GM12864 (cell line): ENCODE data around the gene NUP210.

ENCODE experiments used
- DNase-seq: peaks from one replicate; pipeline ENCODE4 v3.0.0-alpha.2; 2011; ENCODE audit warnings: low read depth
- H3K4me3 ChIP-seq: 2 replicates; pipeline ENCODE4 v1.5.1; 2011; ENCODE audit warnings: mild to moderate bottlenecking, low read depth, low read length, control low read depth
- TF ChIP-seq, protein P1 (sequence below): IDR thresholded peaks from 2 replicates; pipeline ENCODE4 v1.5.1; 2011; ENCODE audit warnings: low read depth, mild to moderate bottlenecking, moderate library complexity, low read length, control low read depth, inconsistent platforms; ENCODE audit errors: missing control alignments

Gene NUP210

DNA sequence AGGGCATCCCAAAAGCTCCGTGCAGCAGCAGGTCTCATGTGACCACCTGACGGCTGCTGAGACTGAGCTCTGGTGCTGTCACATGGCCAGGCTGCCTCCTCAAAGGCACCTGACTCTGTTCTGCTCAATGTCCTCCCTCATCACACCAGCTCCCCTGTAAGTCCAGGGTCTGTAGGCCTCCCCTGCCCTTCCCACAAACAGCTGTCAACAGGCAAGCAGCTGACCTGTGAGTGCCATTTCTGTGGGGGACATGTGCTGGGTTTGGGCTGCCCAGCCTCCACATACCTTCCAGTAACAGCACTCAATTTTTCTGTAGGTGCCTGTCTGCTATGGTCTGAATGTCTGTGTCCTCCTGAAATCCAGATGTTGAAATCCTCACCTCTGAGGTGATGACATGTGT, 11.2 kb downstream of the NUP210 start:
- TF ChIP-seq, protein P1, sequence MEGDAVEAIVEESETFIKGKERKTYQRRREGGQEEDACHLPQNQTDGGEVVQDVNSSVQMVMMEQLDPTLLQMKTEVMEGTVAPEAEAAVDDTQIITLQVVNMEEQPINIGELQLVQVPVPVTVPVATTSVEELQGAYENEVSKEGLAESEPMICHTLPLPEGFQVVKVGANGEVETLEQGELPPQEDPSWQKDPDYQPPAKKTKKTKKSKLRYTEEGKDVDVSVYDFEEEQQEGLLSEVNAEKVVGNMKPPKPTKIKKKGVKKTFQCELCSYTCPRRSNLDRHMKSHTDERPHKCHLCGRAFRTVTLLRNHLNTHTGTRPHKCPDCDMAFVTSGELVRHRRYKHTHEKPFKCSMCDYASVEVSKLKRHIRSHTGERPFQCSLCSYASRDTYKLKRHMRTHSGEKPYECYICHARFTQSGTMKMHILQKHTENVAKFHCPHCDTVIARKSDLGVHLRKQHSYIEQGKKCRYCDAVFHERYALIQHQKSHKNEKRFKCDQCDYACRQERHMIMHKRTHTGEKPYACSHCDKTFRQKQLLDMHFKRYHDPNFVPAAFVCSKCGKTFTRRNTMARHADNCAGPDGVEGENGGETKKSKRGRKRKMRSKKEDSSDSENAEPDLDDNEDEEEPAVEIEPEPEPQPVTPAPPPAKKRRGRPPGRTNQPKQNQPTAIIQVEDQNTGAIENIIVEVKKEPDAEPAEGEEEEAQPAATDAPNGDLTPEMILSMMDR, result no peak
- no peak for DNase-seq
- no peak overlapping the region for H3K4me3 ChIP-seq

GRCh38 chr3:13407926-13408325, 12.2 kb downstream of the NUP210 start:
- no peak for DNase-seq
- TF ChIP-seq, protein P1, result no peak
- no peak overlapping the region for H3K4me3 ChIP-seq

DNA sequence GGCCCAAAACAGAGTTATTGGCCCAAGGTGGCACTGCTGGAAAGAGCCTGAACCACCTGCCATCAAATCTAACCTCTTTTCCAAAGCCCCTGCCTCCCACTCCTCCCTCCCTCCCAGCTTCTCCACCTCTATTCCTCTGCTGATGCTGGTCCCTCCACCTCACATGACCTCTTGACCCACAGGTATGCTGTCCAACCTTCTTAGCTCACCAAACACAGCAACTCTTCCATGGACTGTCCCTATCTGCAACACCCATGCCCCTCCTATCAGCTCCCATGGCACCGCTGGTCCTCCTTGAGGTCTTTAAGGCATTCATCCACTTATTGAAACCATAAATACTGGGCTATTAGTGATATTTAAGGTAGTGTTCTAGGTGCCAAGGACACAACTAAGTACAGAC, 12.6 kb downstream of the NUP210 start:
- TF ChIP-seq, protein P1, result no peak
- H3K4me3 ChIP-seq, result no peak overlapping the region
- DNase-seq, result no peak

- DNase-seq, result no peak
- TF ChIP-seq, protein P1, result no peak
- H3K4me3 ChIP-seq, result no peak overlapping the region
Observed at GRCh38 chr3:13406190-13406589, 13.9 kb downstream of the NUP210 start.

- no peak for DNase-seq
- no peak overlapping the region for H3K4me3 ChIP-seq
- TF ChIP-seq, protein P1, result no peak
Observed at GRCh38 chr3:13405614-13406013, 14.5 kb downstream of the NUP210 start.

DNA sequence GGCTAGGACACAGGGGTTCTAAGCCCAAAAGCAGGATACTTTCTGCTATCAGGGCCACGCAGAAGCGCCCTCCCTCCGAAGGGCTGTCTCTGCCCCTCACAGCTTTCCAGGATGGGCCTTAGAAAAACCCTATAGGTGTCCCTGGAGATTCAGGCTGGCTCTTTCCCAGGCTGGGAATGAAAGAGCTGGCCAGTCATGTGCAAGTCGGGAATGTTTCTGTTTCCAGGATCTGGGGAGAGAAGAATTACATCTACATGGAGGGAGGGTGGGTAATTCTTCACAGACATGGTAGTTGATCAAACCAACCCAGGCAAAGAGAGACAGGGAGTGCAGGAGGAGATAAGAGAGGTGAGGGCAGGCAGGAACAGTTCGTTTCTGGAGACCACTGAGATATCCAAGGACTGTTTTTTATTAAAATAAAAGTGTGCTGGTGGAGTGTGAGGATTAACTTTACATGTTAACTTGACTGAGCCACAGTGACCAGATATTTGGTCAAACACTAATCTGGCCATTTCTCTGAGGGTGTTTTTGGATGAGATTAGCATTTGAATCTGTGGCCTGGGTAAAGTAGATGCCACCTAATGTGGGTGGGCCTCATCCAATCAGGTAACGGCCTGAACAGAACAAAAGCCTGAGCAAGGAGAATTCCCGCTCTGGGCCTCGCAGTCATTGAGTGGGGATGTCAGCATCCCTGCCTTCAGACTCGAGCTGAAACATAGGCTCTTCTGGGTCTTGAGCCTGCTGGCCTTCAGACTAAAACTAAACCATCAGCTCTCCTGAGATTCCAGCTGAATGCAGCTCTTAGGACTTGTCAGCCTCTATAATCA, 15.3 kb downstream of the NUP210 start:
- DNase-seq, result no peak
- no peak overlapping the region for H3K4me3 ChIP-seq
- TF ChIP-seq, protein P1, result no peak

DNA sequence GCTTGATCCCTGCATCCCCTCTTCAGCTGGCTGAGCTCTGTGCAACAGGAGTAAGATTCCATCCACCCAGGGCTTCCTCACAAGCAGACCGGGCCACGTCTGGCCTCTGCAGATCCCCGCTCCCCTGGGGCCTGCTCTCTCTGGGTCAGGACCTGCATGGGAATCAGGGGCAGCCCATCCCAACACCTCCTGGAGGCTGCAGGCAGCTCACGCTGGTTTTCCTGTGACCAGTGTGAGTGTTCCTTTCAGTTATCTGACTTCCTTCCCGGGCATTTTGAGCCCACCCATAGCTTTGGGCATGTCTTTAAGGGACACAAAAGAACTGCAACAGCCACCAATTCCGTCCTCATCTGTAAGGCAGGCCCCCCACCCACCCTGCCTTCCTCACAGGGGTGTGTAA, 16.3 kb downstream of the NUP210 start:
- TF ChIP-seq, protein P1, result no peak
- no peak overlapping the region for H3K4me3 ChIP-seq
- no peak for DNase-seq
